CD4-positive, CD25-positive, alpha-beta regulatory T cell (primary cell): Measurements from ENCODE around the gene PCF11. TPM values are rescaled to one million over a fixed set of nuclear protein-coding genes. Genes with fewer than 3 reads are reported as not detected.

Experiments used
- ATAC-seq, 2 donors: fragments of 150-1000 bp; cut with Tn5 transposase; one replicate each; pipeline ENCODE4 v1.10.0; 2021; ENCODE audit warnings: low read depth in 2 of 2, moderate number of reproducible peaks in 2 of 2, moderate library complexity in 1 of 2
- DNase-seq, 3 donors: peaks; one replicate each; pipeline versions ENCODE4 v3.0.0 to v3.0.0-alpha.2; 2012 to 2022; ENCODE audit warnings: mixed read lengths in 1 of 3
- H3K27ac ChIP-seq: one replicate; pipeline ENCODE4 v1.7.0; 2013; ENCODE audit warnings: mild to moderate bottlenecking, low read length; ENCODE audit not compliant: insufficient read depth, poor library complexity, severe bottlenecking
- H3K27me3 ChIP-seq: one replicate; pipeline ENCODE4 v1.7.0; 2013; ENCODE audit warnings: low read length; ENCODE audit not compliant: control insufficient read depth, insufficient read depth
- H3K36me3 ChIP-seq: one replicate; pipeline ENCODE4 v1.7.0; 2013; ENCODE audit warnings: mild to moderate bottlenecking, low read length, moderate library complexity; ENCODE audit not compliant: control insufficient read depth, insufficient read depth
- H3K4me1 ChIP-seq: 2 replicates; pipeline ENCODE4 v1.7.0; 2013; ENCODE audit warnings: mild to moderate bottlenecking, low read length; ENCODE audit not compliant: insufficient read depth, control insufficient read depth, poor library complexity, severe bottlenecking
- H3K4me3 ChIP-seq: one replicate; pipeline ENCODE4 v1.7.0; 2013; ENCODE audit warnings: low read depth, mild to moderate bottlenecking, low read length, moderate library complexity
- H3K9me3 ChIP-seq, 2 experiments: 1 replicate in 1 of 2; 2 replicates in 1 of 2; pipeline ENCODE4 v1.7.0; 2013; ENCODE audit warnings: low read length in 2 of 2, mild to moderate bottlenecking in 1 of 2, moderate library complexity in 1 of 2; ENCODE audit not compliant: control insufficient read depth in 2 of 2
- H3K27ac Mint-ChIP-seq, 3 donors: one replicate each; pipeline ENCODE4 v1.8.0; 2020 to 2022; ENCODE audit warnings: mild to moderate bottlenecking in 3 of 3, mixed read lengths in 3 of 3, moderate library complexity in 2 of 3
- H3K27me3 Mint-ChIP-seq: one replicate; pipeline ENCODE4 v1.8.0; 2022; ENCODE audit warnings: mild to moderate bottlenecking, mixed read lengths
- H3K36me3 Mint-ChIP-seq: one replicate; pipeline ENCODE4 v1.8.0; 2020; ENCODE audit warnings: mixed read lengths
- H3K4me1 Mint-ChIP-seq, 4 donors: one replicate each; pipeline ENCODE4 v1.8.0; 2020 to 2022; ENCODE audit warnings: mixed read lengths in 4 of 4, mild to moderate bottlenecking in 1 of 4
- H3K4me3 Mint-ChIP-seq, 4 donors: one replicate each; pipeline ENCODE4 v1.8.0; 2020 to 2022; ENCODE audit warnings: mild to moderate bottlenecking in 4 of 4, mixed read lengths in 4 of 4, moderate library complexity in 3 of 4
- H3K9me3 Mint-ChIP-seq, 7 donors: one replicate each; pipeline ENCODE4 v1.8.0; 2020 to 2022; ENCODE audit warnings: mixed read lengths in 7 of 7, mild to moderate bottlenecking in 3 of 7, moderate library complexity in 2 of 7
- polyA plus RNA-seq, 4 donors: library from polyadenylated mRNA; unstranded; fragments of 300-500 nt; fragmentation: Illumina TruSeq; gene quantifications; one replicate each; pipeline ENCODE4 v1.2.3, GENCODE V29; 2021
- total RNA-seq: library from RNA; stranded (reverse); gene quantifications from one replicate; pipeline ENCODE4 v1.2.3, GENCODE V29; 2022

PCF11 gene, protein sequence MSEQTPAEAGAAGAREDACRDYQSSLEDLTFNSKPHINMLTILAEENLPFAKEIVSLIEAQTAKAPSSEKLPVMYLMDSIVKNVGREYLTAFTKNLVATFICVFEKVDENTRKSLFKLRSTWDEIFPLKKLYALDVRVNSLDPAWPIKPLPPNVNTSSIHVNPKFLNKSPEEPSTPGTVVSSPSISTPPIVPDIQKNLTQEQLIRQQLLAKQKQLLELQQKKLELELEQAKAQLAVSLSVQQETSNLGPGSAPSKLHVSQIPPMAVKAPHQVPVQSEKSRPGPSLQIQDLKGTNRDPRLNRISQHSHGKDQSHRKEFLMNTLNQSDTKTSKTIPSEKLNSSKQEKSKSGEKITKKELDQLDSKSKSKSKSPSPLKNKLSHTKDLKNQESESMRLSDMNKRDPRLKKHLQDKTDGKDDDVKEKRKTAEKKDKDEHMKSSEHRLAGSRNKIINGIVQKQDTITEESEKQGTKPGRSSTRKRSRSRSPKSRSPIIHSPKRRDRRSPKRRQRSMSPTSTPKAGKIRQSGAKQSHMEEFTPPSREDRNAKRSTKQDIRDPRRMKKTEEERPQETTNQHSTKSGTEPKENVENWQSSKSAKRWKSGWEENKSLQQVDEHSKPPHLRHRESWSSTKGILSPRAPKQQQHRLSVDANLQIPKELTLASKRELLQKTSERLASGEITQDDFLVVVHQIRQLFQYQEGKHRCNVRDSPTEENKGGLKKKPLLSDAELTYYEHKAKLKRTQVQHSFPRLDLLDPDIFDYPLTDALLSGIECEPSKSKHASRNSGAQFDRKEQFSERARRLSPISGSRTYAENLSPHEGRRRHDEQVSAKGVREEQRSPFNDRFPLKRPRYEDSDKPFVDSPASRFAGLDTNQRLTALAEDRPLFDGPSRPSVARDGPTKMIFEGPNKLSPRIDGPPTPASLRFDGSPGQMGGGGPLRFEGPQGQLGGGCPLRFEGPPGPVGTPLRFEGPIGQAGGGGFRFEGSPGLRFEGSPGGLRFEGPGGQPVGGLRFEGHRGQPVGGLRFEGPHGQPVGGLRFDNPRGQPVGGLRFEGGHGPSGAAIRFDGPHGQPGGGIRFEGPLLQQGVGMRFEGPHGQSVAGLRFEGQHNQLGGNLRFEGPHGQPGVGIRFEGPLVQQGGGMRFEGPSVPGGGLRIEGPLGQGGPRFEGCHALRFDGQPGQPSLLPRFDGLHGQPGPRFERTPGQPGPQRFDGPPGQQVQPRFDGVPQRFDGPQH (N-terminal part only)
- total RNA-seq (161 TPM), polyA plus RNA-seq (10 to 100 TPM; 19.2 to 33.3 (median 26.2) TPM)

DNA sequence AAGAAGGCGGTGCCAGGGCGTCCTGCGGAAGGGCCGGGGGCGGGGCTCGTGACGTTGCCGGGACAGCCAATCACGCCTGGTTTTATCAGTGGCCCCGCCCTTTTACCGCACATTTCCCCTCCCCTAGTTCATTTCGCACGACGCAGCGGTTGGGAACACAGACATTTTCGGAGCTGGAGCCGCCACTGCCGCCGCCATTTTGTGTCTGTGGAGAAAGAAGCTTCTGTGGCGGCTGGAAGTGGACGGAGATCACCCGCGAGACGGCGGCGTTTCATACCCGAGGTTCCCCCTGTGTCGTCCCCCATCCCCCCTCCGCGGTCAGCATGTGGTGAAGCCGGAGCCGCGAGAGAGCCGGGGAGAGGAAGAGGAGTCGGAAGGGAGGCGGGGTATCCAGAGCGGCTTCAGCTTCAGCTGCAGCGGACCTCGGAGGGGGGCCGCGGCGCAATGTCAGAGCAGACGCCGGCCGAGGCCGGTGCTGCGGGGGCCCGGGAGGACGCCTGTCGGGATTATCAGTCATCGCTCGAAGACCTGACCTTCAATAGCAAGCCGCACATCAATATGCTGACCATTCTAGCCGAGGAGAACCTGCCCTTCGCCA, at the start of gene PCF11:
Gene PCF11, plus strand, starts transcription at position 136 of the 598 bp plus-strand sequence. Its CDS starts 309 bp downstream, at position 445.
- peaks cover 3% of the 10 kb centered on the region for H3K36me3 ChIP-seq

DNA sequence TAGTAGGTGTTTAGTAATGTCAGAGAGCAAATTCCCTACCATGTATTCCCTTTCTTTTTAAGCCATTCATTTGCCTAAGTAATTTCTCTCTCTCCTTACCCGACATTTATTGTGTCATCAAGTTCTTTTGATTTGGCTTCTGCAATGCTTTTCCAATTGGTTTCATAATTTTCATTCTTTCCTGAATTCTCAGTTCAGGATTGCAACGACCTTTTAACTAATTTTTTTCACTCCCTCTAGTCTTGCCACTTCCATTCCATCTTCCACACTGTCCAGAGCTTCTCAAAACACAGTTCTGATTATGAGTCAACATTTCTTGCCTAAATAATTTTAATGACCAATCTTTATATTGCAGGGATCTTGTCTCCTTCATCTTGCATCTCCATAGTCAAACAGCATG, 44.0 kb upstream of the PCF11 start:
- DNase-seq (no peak), ATAC-seq (no peak)
- Mint-ChIP-seq H3K9me3 (no peaks in the 10 kb centered on the region), H3K27ac (no peak overlapping the region), H3K36me3 (peaks cover 10% of the 10 kb centered on the region), H3K4me3 (peak overlapping the region in 1 of 4 donors; percentile 15), H3K27me3 (no peaks in the 10 kb centered on the region), H3K4me1 (peaks cover 9 to 31% (median 23%) of the 10 kb centered on the region in 4 donors)
- H3K4me1 ChIP-seq = peaks cover 24% of the 10 kb centered on the region
- no peak overlapping the region for H3K4me3 ChIP-seq
- no peak overlapping the region for H3K27ac ChIP-seq
- no peaks in the 10 kb centered on the region for H3K36me3 ChIP-seq
- H3K9me3 ChIP-seq = no peaks in the 10 kb centered on the region
- H3K27me3 ChIP-seq = no peaks in the 10 kb centered on the region

More for the DNA sequence above, at the start of gene PCF11:
- ATAC-seq = no peak
- peak within 1 kb of the TSS; percentile 99 for H3K27ac ChIP-seq
- peaks cover 12% of the 10 kb centered on the region for H3K27me3 Mint-ChIP-seq
- H3K4me1 Mint-ChIP-seq = peaks cover 25 to 38% (median 34%) of the 10 kb centered on the region in 4 donors
- peak within 1 kb of the TSS; percentile 97 to 100 (median 100) for H3K27ac Mint-ChIP-seq
- peaks cover 0 to 3% (median 0%) of the 10 kb centered on the region in 7 donors for H3K9me3 Mint-ChIP-seq
- no peaks in the 10 kb centered on the region for H3K27me3 ChIP-seq
- peak within 1 kb of the TSS; percentile 97 to 100 (median 100) for H3K4me3 Mint-ChIP-seq
- no peaks in the 10 kb centered on the region for H3K9me3 ChIP-seq
- H3K36me3 Mint-ChIP-seq = peaks cover 22% of the 10 kb centered on the region
- H3K4me3 ChIP-seq = peak within 1 kb of the TSS; percentile 98
- H3K4me1 ChIP-seq = peaks cover 37% of the 10 kb centered on the region
- DNase-seq = peak in 1 of 3 donors; percentile 7

DNA sequence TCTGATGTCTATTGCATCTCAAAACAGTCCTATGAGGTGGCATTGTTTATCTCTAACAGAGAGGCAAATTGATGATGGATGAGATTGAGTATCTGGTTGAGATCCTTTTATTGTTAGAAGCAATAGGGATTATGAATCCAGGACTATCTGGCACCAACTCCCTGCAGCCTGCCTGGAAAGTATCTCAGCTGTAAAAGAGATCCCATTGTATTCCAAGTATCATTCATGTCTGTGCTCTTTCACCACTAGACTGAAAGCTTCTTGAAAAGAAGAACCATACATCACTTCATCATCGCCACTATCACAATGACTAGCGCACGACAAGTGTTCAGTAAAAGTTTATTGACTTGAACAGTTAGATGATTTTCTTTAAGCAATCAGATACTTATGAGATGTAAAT, 41.9 kb upstream of the PCF11 start:
- DNase-seq = no peak
- Histone ChIP-seq H3K9me3 (no peaks in the 10 kb centered on the region), H3K27ac (no peak overlapping the region), H3K4me1 (peaks cover 33% of the 10 kb centered on the region), H3K27me3 (no peaks in the 10 kb centered on the region), H3K4me3 (no peak overlapping the region), H3K36me3 (no peaks in the 10 kb centered on the region)
- peaks cover 10% of the 10 kb centered on the region for H3K36me3 Mint-ChIP-seq
- H3K9me3 Mint-ChIP-seq = no peaks in the 10 kb centered on the region
- ATAC-seq = no peak
- peak overlapping the region in 3 of 4 donors; percentile 52 to 86 (median 55) for H3K4me3 Mint-ChIP-seq
- H3K27me3 Mint-ChIP-seq = no peaks in the 10 kb centered on the region
- H3K4me1 Mint-ChIP-seq = peaks cover 9 to 49% (median 28%) of the 10 kb centered on the region in 4 donors
- peak overlapping the region in 1 of 3 donors; percentile 68 for H3K27ac Mint-ChIP-seq

DNA sequence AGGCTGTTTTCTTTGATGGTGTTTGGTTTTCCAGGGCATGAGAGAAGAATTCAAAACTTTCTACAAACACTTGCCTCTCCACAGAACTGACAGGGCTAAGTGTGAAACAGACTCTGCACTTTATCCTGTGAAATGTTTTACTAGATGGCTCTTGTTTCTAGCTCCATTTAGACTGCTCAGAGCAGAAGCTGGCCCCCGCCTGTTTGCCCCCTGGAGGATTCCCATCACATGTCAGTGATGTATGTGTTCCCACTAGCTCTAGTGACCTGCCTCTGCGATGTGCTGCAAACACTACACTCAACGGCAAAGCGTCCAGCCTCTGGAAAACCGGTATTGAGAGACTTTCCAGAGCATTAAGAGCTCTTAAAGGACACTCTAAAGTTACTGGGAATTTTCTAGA, 41.4 kb upstream of the PCF11 start:
- no peaks in the 10 kb centered on the region for H3K27me3 ChIP-seq
- no peaks in the 10 kb centered on the region for H3K9me3 ChIP-seq
- Mint-ChIP-seq H3K4me1 (peaks cover 9 to 54% (median 29%) of the 10 kb centered on the region in 4 donors), H3K4me3 (peak overlapping the region; percentile 55 to 86 (median 71)), H3K9me3 (no peaks in the 10 kb centered on the region), H3K27me3 (no peaks in the 10 kb centered on the region), H3K36me3 (peaks cover 10% of the 10 kb centered on the region), H3K27ac (peak overlapping the region; percentile 35 to 76 (median 39))
- ATAC-seq (no peak), DNase-seq (no peak)
- H3K4me1 ChIP-seq = peaks cover 33% of the 10 kb centered on the region
- no peaks in the 10 kb centered on the region for H3K36me3 ChIP-seq
- no peak overlapping the region for H3K27ac ChIP-seq
- peak overlapping the region; percentile 74 for H3K4me3 ChIP-seq

DNA sequence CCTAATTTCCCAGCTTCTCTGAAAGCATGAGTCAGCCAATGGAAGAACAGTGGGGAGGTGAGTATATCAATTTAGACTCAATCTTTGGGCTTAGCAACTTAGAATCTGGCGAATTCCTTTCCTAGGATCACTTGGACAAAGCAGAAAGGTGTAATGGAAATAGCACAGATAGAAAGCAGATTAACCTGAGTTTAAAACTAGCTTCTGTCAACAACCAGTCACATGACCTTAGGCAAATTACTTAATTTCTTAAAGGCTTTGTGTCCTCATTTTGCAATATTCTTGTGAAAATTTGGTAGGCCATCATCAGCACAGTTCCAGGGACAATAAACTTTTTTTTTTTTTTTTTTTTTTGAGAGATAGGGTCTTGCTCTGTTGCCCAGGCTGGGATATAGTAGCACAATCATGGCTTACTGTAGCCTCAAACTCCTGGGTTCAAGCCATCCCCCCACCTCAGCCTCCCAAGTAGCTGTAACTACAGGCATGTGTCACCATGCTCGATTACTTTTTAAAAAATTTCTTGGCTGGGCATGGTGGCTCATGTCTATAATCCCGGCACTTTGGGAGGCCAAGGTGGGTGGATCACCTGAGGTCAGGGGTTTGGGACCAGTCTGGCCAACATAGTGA, 40.8 kb upstream of the PCF11 start:
- ATAC-seq = no peak
- no peaks in the 10 kb centered on the region for H3K9me3 Mint-ChIP-seq
- no peaks in the 10 kb centered on the region for H3K9me3 ChIP-seq
- peak overlapping the region; percentile 68 to 94 (median 88) for H3K4me3 Mint-ChIP-seq
- no peak overlapping the region for H3K27ac ChIP-seq
- peaks cover 9% of the 10 kb centered on the region for H3K36me3 Mint-ChIP-seq
- peaks cover 33% of the 10 kb centered on the region for H3K4me1 ChIP-seq
- no peaks in the 10 kb centered on the region for H3K36me3 ChIP-seq
- H3K27me3 ChIP-seq = no peaks in the 10 kb centered on the region
- DNase-seq = no peak
- H3K4me1 Mint-ChIP-seq = peaks cover 9 to 60% (median 29%) of the 10 kb centered on the region in 4 donors
- H3K27me3 Mint-ChIP-seq = no peaks in the 10 kb centered on the region
- peak overlapping the region; percentile 74 for H3K4me3 ChIP-seq
- peak overlapping the region; percentile 35 to 76 (median 39) for H3K27ac Mint-ChIP-seq

DNA sequence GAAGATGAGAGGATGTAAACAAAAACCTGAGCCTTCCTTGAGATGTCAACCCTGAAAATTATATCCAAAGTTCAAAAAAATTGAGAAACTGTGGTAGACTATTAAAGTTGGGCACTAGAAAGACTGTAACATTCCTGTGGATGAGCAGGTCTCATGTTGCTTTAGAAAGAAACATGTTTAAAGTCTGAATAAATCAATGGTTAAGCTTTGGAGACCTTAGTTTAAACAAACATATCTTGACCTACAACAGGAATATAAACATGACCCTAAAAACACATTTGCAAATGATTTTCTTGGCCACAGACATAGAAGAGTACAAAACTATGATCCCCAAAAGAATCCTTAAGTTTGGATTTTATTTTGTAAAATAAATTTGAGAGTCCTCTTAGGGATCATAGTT, 38.1 kb upstream of the PCF11 start:
- peaks cover 14 to 78% (median 40%) of the 10 kb centered on the region in 4 donors for H3K4me1 Mint-ChIP-seq
- H3K36me3 ChIP-seq = no peaks in the 10 kb centered on the region
- H3K27me3 ChIP-seq = no peaks in the 10 kb centered on the region
- no peaks in the 10 kb centered on the region for H3K9me3 Mint-ChIP-seq
- peak overlapping the region in 2 of 4 donors; percentile 17 to 31 for H3K4me3 Mint-ChIP-seq
- no peak overlapping the region for H3K4me3 ChIP-seq
- H3K9me3 ChIP-seq = no peaks in the 10 kb centered on the region
- peaks cover 41% of the 10 kb centered on the region for H3K4me1 ChIP-seq
- no peak overlapping the region for H3K27ac ChIP-seq
- no peak for DNase-seq
- no peaks in the 10 kb centered on the region for H3K27me3 Mint-ChIP-seq
- peaks cover 3% of the 10 kb centered on the region for H3K36me3 Mint-ChIP-seq
- ATAC-seq = no peak
- H3K27ac Mint-ChIP-seq = peak overlapping the region; percentile 83 to 98 (median 86)
